Neuronal stem cell (in vitro differentiated cells): Measurements from ENCODE around the gene SERPIND1.
"Not testable (repeated sequence)": the region's sequence is repeated elsewhere in the genome, so short reads cannot be mapped to it uniquely, and the experiment has no call there.

Experiments used
- DNase-seq: peaks from one replicate; pipeline ENCODE4 v3.0.0-alpha.2; 2013; ENCODE audit warnings: low spot score
- H2AFZ ChIP-seq: one replicate; pipeline ENCODE4 v1.6.1; 2013; ENCODE audit warnings: mild to moderate bottlenecking, low read length, inconsistent platforms
- H2AK5ac ChIP-seq: 2 replicates; pipeline ENCODE4 v1.6.1; 2013; ENCODE audit warnings: low read depth, mild to moderate bottlenecking, inconsistent platforms, low read length, moderate library complexity, mixed read lengths
- H2BK120ac ChIP-seq: 2 replicates; pipeline ENCODE4 v1.6.1; 2013; ENCODE audit warnings: low read depth, mild to moderate bottlenecking, inconsistent platforms, low read length, moderate library complexity, mixed read lengths
- H2BK12ac ChIP-seq: one replicate; pipeline ENCODE4 v1.6.1; 2013; ENCODE audit warnings: low read length, inconsistent platforms
- H2BK15ac ChIP-seq: 2 replicates; pipeline ENCODE4 v1.6.1; 2013; ENCODE audit warnings: mild to moderate bottlenecking, low read length, inconsistent platforms, mixed read lengths
- H2BK5ac ChIP-seq: one replicate; pipeline ENCODE4 v1.6.1; 2013; ENCODE audit warnings: inconsistent platforms, mild to moderate bottlenecking, low read length, moderate library complexity
- H3K14ac ChIP-seq: one replicate; pipeline ENCODE4 v1.6.1; 2013; ENCODE audit warnings: low read length, inconsistent platforms
- H3K18ac ChIP-seq: 2 replicates; pipeline ENCODE4 v1.6.1; 2013; ENCODE audit warnings: low read length, inconsistent platforms
- H3K23ac ChIP-seq: 2 replicates; pipeline ENCODE4 v1.6.1; 2013; ENCODE audit warnings: low read depth, mild to moderate bottlenecking, mixed read lengths, low read length, inconsistent platforms; ENCODE audit not compliant: poor library complexity
- H3K27ac ChIP-seq: replicated peaks from 3 replicates; pipeline ENCODE4 v1.5.1; 2013; ENCODE audit warnings: low read length, inconsistent platforms
- H3K27me3 ChIP-seq, 3 experiments: 2 replicates each; pipeline ENCODE4 v1.6.1; 2013; ENCODE audit warnings: low read length in 3 of 3, mild to moderate bottlenecking in 2 of 3, inconsistent platforms in 1 of 3, low read depth in 1 of 3, mixed read lengths in 1 of 3, moderate library complexity in 1 of 3; ENCODE audit not compliant: control insufficient read depth in 3 of 3, insufficient read depth in 3 of 3
- H3K36me3 ChIP-seq, 2 donors: replicated peaks in 1 of 2; 2 replicates each; pipeline ENCODE4 v1.6.1; 2013; ENCODE audit warnings: low read length in 2 of 2; ENCODE audit not compliant: control insufficient read depth in 2 of 2, insufficient read depth in 2 of 2
- H3K4ac ChIP-seq: 2 replicates; pipeline ENCODE4 v1.6.1; 2013; ENCODE audit warnings: inconsistent platforms, mild to moderate bottlenecking, low read length, moderate library complexity
- H3K4me1 ChIP-seq, 2 donors: 1 replicate in 1 of 2; 2 replicates in 1 of 2; pipeline ENCODE4 v1.6.1; 2013; ENCODE audit warnings: low read length in 2 of 2, low read depth in 1 of 2; ENCODE audit not compliant: control insufficient read depth in 2 of 2, insufficient read depth in 1 of 2
- H3K4me2 ChIP-seq: one replicate; pipeline ENCODE4 v1.6.1; 2013; ENCODE audit warnings: mild to moderate bottlenecking, low read length, inconsistent platforms; ENCODE audit not compliant: insufficient read depth, poor library complexity, severe bottlenecking
- H3K4me3 ChIP-seq, 2 donors: 2 replicates each; pipeline ENCODE4 v1.5.1; 2013; ENCODE audit warnings: low read length in 2 of 2, mild to moderate bottlenecking in 2 of 2, inconsistent platforms in 1 of 2, moderate library complexity in 1 of 2
- H3K79me1 ChIP-seq: one replicate; pipeline ENCODE4 v1.6.1; 2013; ENCODE audit warnings: low read depth, mild to moderate bottlenecking, inconsistent platforms, low read length, moderate library complexity
- H3K9ac ChIP-seq: one replicate; pipeline ENCODE4 v1.6.1; 2013; ENCODE audit warnings: mild to moderate bottlenecking, low read depth, low read length, inconsistent platforms; ENCODE audit not compliant: poor library complexity
- H3K9me3 ChIP-seq, 2 donors: replicated peaks in 1 of 2; 2 replicates each; pipeline versions ENCODE3 to v1.6.1; 2013; ENCODE audit warnings: low read length in 2 of 2, mild to moderate bottlenecking in 2 of 2, inconsistent platforms in 1 of 2, low read depth in 1 of 2, mixed read lengths in 1 of 2, moderate library complexity in 1 of 2; ENCODE audit not compliant: control insufficient read depth in 2 of 2, insufficient read depth in 1 of 2
- H4K8ac ChIP-seq: one replicate; pipeline ENCODE4 v1.6.1; 2013; ENCODE audit warnings: low read depth, mild to moderate bottlenecking, inconsistent platforms, low read length, moderate library complexity
- H4K91ac ChIP-seq: one replicate; pipeline ENCODE4 v1.6.1; 2013; ENCODE audit warnings: low read length, low read depth, mild to moderate bottlenecking, inconsistent platforms; ENCODE audit not compliant: poor library complexity
- WGBS, 2 donors: extraction: QIAGEN DNeasy Blood & Tissue Kit; methylation state at CpG; one replicate each; pipeline ENCODE4 v1.1.7; 2013; ENCODE audit warnings: missing lambda C conversion rate in 2 of 2, mixed read lengths in 1 of 2; ENCODE audit not compliant: insufficient read length in 2 of 2, insufficient replicate concordance in 1 of 2; ENCODE audit errors: extremely low coverage in 2 of 2; 5-methylcytosine and 5-hydroxymethylcytosine counted together

Gene SERPIND1

GRCh38 chr22:20735356-20736162, 38.4 kb upstream of the SERPIND1 start:
- H2BK12ac ChIP-seq, H3K23ac ChIP-seq, H4K91ac ChIP-seq, H2AFZ ChIP-seq, H2AK5ac ChIP-seq, H2BK5ac ChIP-seq, H3K4me2 ChIP-seq, H3K9me3 ChIP-seq, H3K4me3 ChIP-seq, H3K4me1 ChIP-seq, H2BK120ac ChIP-seq, H3K27me3 ChIP-seq, H3K4ac ChIP-seq, H3K79me1 ChIP-seq, H4K8ac ChIP-seq, DNase-seq, H3K14ac ChIP-seq, H3K27ac ChIP-seq, H2BK15ac ChIP-seq, H3K18ac ChIP-seq, H3K9ac ChIP-seq: not testable (repeated sequence)
- WGBS, 2 donors, result no CpG with 5 or more reads among the region's 15 CpGs
- H3K36me3 ChIP-seq, result peaks cover 2 to 26% of the 10 kb centered on the region in 2 donors

DNA sequence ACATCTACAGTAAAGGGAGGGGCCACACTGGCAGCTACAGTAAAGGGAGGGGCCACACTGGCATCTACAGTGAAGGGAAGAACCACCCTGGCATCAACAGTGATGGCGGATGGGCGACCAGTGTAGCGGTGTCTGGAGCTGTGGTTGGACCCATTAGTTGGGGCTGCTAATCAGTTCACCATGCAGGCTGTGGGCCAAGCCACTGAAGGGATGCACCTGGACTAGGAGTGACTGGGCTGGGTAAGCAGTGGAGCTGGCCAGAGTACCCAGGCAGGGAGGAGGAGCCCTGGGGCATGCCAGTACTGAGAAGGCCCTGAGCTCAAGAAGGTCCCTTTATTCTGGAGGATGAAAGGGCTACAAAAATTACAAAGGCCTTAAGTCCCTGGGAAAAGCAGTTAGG, 37.0 kb upstream of the SERPIND1 start:
- H3K4ac ChIP-seq, H2BK12ac ChIP-seq, H3K14ac ChIP-seq, H2BK5ac ChIP-seq, H4K8ac ChIP-seq, H3K4me2 ChIP-seq, H3K9ac ChIP-seq, H3K79me1 ChIP-seq, H2BK15ac ChIP-seq, H3K4me1 ChIP-seq, H3K27me3 ChIP-seq, H2AFZ ChIP-seq, H2BK120ac ChIP-seq, H4K91ac ChIP-seq, H3K27ac ChIP-seq, DNase-seq, H3K18ac ChIP-seq, H2AK5ac ChIP-seq, H3K4me3 ChIP-seq: not testable (repeated sequence)
- peaks cover 6 to 39% of the 10 kb centered on the region in 2 donors for H3K36me3 ChIP-seq
- H3K23ac ChIP-seq, result peak overlapping the region; percentile 47
- peaks cover 2 to 15% of the 10 kb centered on the region in 2 donors for H3K9me3 ChIP-seq
- no CpG with 5 or more reads among the region's 3 CpGs for WGBS, 2 donors

DNA sequence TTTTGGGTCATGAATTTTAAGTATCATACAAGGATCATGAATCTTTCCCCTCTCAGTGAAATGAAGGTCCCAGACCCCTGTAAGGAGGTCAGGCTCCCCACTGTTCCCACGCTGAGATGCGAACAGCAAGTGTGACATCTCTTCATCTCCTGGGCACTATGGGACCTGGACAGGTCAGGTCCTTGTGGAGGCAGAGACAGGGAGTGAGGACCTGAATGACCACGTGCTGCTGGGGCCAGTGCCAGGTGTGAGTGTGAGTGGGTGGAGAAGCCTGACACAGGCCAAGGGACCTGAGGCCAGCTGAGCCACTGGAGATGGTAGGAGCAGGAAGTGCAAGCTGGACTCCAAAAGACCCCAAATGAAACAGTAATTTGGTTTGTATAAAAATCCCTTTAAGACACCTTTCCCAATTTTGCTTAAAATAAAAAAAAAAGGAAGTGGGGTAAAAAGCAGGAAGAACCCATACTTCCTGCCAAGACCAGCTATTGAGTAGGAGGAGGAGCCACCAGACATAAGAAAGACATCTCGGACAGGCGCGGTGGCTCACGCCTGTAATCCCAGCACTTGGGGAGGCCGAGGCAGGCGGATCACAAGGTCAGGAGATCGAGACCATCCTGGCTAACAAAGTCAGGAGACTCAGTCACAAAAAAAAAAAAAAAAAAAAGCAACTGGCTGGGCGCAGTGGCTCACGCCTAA, 35.4 kb upstream of the SERPIND1 start:
- Histone ChIP-seq H3K9me3 (peaks cover 2 to 15% of the 10 kb centered on the region in 2 donors), H2AFZ (no peak overlapping the region), H2BK15ac (no peak overlapping the region), H3K18ac (peak overlapping the region; percentile 71), H3K79me1 (no peaks in the 10 kb centered on the region), H2BK12ac (no peak overlapping the region), H3K4me2 (no peak overlapping the region), H3K9ac (peak overlapping the region; percentile 50), H3K27ac (no peak overlapping the region), H2BK120ac (no peak overlapping the region), H3K4me1 (no peaks in the 10 kb centered on the region), H3K4me3 (no peak overlapping the region), H2AK5ac (no peak overlapping the region), H3K14ac (peak overlapping the region; percentile 82), H4K8ac (peak overlapping the region; percentile 65), H2BK5ac (no peak overlapping the region), H3K27me3 (no peaks in the 10 kb centered on the region), H4K91ac (no peak overlapping the region), H3K4ac (no peak overlapping the region), H3K36me3 (peaks cover 8 to 47% of the 10 kb centered on the region in 2 donors), H3K23ac (peak overlapping the region; percentile 73)
- no peak for DNase-seq
- no CpG with 5 or more reads among the region's 12 CpGs for WGBS, 2 donors

DNA sequence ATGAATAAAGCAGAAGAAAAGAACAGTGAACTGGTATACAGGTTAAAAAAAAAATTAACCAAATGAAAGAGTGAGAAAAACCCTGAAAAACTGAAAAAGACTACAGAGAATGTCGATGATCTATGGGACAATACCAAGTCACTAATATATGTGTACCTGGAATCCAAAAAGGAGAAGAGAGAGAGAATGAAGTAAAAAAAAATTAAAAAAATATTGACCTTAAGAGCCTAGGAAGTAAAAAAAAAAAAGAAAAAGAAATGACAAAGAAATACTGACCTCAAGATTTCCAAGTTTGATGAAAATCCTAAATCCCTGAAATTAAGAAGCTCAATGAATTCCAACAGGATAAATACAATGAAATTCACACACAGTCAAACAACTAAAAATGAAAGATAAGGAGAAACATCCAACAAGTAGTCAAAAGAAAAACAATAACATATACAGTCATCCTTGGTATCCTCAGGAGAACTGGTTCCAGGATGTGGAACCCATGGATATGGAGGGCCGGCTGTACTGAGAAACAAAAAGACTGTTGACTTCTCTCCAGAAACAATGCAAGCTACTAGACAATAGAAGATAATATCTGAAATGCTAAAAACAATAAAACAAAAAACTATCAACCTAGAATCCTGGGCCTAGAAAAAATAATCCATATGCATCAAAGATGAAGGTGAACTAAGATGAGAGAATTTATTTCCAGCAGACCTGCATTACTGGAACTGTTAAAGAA, 33.5 kb upstream of the SERPIND1 start:
- DNase-seq, result no peak
- Histone ChIP-seq H3K79me1 (peaks cover 2% of the 10 kb centered on the region), H3K14ac (no peak overlapping the region), H3K4ac (no peak overlapping the region), H3K23ac (no peak overlapping the region), H2AFZ (no peak overlapping the region), H2BK120ac (no peak overlapping the region), H3K4me2 (no peak overlapping the region), H2BK5ac (no peak overlapping the region), H3K9me3 (peaks cover 2 to 15% of the 10 kb centered on the region in 2 donors), H3K4me3 (no peak overlapping the region), H4K8ac (no peak overlapping the region), H3K9ac (no peak overlapping the region), H3K27me3 (no peaks in the 10 kb centered on the region), H2BK12ac (no peak overlapping the region), H4K91ac (no peak overlapping the region), H2AK5ac (no peak overlapping the region), H2BK15ac (no peak overlapping the region), H3K27ac (no peak overlapping the region), H3K4me1 (no peaks in the 10 kb centered on the region), H3K18ac (no peak overlapping the region), H3K36me3 (peaks cover 13 to 62% of the 10 kb centered on the region in 2 donors)
- no CpG with 5 or more reads among the region's 2 CpGs for WGBS, 2 donors
